PC-9 (cell line): ENCODE results near the gene RHBDD1. TPM values are rescaled to one million over a fixed set of nuclear protein-coding genes. Genes with fewer than 3 reads are reported as not detected.

Experiments
- BruUV-seq: library from RNA; stranded (reverse); fragments of 400-500 nt; replicated peaks from 2 replicates; lab custom pipeline; 2021; lab: Mats Ljungman, UMichigan
- CTCF ChIA-PET: fragments of 300-600 bp; sonication (Branson Sonifier 250); formaldehyde crosslinking; loops from one replicate; lab custom pipeline; 2022; ENCODE audit warnings: antibody characterized with exemption; lab: Charles Lee
- POLR2A ChIA-PET: fragments of 300-600 bp; sonication (Branson Sonifier 250); formaldehyde crosslinking; loops from one replicate; lab custom pipeline; 2022; ENCODE audit warnings: antibody characterized with exemption; ENCODE audit not compliant: unreplicated experiment; lab: Charles Lee
- DNase-seq, 2 experiments: peaks; one replicate each; pipeline versions ENCODE4 v3.0.0 to v3.0.0-alpha.2; 2015 to 2022; ENCODE audit warnings: mixed read lengths in 1 of 2
- H2AFZ ChIP-seq: fragments of 200-600 bp; sonication (generic); 2 replicates; pipeline ENCODE4 v1.8.1; 2017; ENCODE audit warnings: antibody characterized with exemption
- H3F3A ChIP-seq: fragments of 200-600 bp; sonication (generic); 2 replicates; pipeline ENCODE4 v1.8.1; 2017; ENCODE audit warnings: antibody characterized with exemption, mild to moderate bottlenecking, low read depth; ENCODE audit not compliant: insufficient read depth
- H3K27ac ChIP-seq: fragments of 200-600 bp; sonication (generic); 2 replicates; pipeline ENCODE4 v1.6.1; 2016; ENCODE audit warnings: mixed run types
- H3K27me3 ChIP-seq: fragments of 200-600 bp; sonication (generic); 2 replicates; pipeline ENCODE4 v1.6.1; 2016; ENCODE audit warnings: low read depth, mixed run types; ENCODE audit not compliant: insufficient read depth
- H3K36me3 ChIP-seq: fragments of 200-600 bp; sonication (generic); 2 replicates; pipeline ENCODE4 v1.6.1; 2016; ENCODE audit warnings: low read depth, mixed run types
- H3K4me1 ChIP-seq: fragments of 200-600 bp; sonication (generic); replicated peaks from 2 replicates; pipeline ENCODE4 v1.6.1; 2016; ENCODE audit warnings: mixed run types; ENCODE audit not compliant: insufficient read depth
- H3K4me2 ChIP-seq: fragments of 200-600 bp; sonication (generic); 2 replicates; pipeline ENCODE4 v1.6.1; 2017; ENCODE audit warnings: mixed run types
- H3K4me3 ChIP-seq: fragments of 200-600 bp; sonication (generic); 2 replicates; pipeline ENCODE4 v1.6.1; 2016; ENCODE audit warnings: mixed run types
- H3K79me2 ChIP-seq: fragments of 200-600 bp; sonication (generic); 2 replicates; pipeline ENCODE4 v1.6.1; 2017; ENCODE audit warnings: low read depth, mixed run types
- H3K9me2 ChIP-seq: fragments of 200-600 bp; sonication (generic); 2 replicates; pipeline ENCODE4 v1.8.1; 2017; ENCODE audit warnings: mild to moderate bottlenecking; ENCODE audit not compliant: insufficient read depth
- H3K9me3 ChIP-seq: fragments of 200-600 bp; sonication (generic); 2 replicates; pipeline ENCODE4 v1.8.1; 2016; ENCODE audit warnings: low read depth; ENCODE audit not compliant: insufficient read depth
- H4K20me1 ChIP-seq: fragments of 200-600 bp; sonication (generic); 2 replicates; pipeline ENCODE4 v1.8.1; 2017; ENCODE audit not compliant: insufficient read depth
- EZH2 ChIP-seq: fragments of 200-600 bp; sonication (generic); IDR thresholded peaks from 2 replicates; pipeline ENCODE4 v1.8.0; 2017; ENCODE audit warnings: antibody characterized with exemption, low read depth
- intact Hi-C: fragments of 100-400 bp; cut with micrococcal nuclease; formaldehyde crosslinking; loops from one replicate; pipeline ENCODE4 v1.10.0; 2022; ENCODE audit not compliant: unreplicated experiment
- total RNA-seq: library from RNA; stranded (reverse); gene quantifications from 2 replicates; pipeline ENCODE4 v1.2.3, GENCODE V29; 2021
- TF ChIP-seq, protein P1 (sequence below): fragments of 200-600 bp; sonication (generic); conservative IDR thresholded peaks from 2 replicates; pipeline ENCODE4 v1.6.1; 2017; ENCODE audit warnings: mixed run types, antibody characterized with exemption, mild to moderate bottlenecking, moderate library complexity

Gene RHBDD1
- total RNA-seq, 1 experiment from 2014 or later = 22.3 TPM

DNA sequence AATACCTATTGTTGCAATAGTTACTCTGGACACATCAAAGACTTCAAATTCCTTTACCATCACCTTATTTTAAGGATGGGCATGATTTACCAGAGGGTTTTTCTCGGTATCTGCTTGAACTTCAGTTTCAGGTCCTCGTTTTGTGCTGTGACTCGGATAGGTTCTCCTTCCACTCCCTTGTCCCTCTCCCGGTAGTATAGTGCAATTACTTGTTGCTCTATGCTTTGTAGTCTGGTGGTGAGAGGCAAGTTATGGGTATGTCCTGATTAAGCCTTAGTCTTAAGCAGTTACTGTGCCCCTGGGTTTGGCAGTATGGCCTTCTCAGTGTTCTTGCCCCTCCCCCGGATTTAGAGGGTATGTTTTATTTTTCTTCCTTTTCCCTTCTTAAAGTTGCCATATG is 96.6 kb downstream of the RHBDD1 start:
- CTCF ChIA-PET = no interaction called here
- no TSS peak for BruUV-seq

DNA sequence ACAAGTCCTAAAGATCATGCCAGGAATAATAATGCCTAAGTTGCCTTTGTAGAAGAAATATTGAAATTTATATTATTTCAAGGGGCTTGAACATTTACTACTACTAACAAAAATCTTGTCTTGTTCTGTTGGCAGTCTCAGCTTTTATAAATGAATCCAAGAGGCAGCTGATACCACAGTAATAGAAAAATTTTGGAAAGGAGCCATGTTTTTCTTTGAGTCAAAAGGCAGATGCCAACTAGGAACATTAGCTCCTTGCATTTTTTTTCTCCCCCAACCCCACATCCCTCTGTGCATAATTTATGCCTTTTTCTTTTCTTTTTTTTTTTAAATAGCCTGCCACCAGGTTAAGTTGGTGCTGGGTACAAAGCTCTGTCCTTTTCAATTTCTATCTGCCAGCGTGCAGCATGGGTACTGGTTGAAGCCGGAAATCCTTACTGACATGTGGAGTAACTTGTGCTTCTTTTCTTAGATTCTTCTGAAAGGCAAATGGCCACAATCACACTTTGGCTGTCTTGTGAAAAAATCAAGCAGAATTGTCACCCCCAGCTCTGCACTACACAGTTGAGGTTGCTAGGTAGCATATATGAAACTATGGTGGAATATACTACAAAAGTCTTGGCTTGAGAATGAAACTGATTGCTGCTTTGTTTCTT is 98.8 kb downstream of the RHBDD1 start:
- CTCF ChIA-PET = no interaction called here

More for the DNA sequence above, 96.6 kb downstream of the RHBDD1 start:
- Histone ChIP-seq H3K27ac (no peak overlapping the region), H3K4me2 (no peak overlapping the region), H3K9me3 (no peaks in the 10 kb centered on the region), H3K27me3 (no peaks in the 10 kb centered on the region), H3K4me1 (no peaks in the 10 kb centered on the region), H3K4me3 (no peak overlapping the region), H3F3A (no peaks in the 10 kb centered on the region), H2AFZ (no peak overlapping the region), H3K79me2 (no peaks in the 10 kb centered on the region), H3K9me2 (no peaks in the 10 kb centered on the region), H4K20me1 (no peaks in the 10 kb centered on the region), H3K36me3 (no peaks in the 10 kb centered on the region)
- POLR2A ChIA-PET = no interaction called here
- no peak for DNase-seq
- intact Hi-C loops = no loop called here
- TF ChIP-seq, protein P1, sequence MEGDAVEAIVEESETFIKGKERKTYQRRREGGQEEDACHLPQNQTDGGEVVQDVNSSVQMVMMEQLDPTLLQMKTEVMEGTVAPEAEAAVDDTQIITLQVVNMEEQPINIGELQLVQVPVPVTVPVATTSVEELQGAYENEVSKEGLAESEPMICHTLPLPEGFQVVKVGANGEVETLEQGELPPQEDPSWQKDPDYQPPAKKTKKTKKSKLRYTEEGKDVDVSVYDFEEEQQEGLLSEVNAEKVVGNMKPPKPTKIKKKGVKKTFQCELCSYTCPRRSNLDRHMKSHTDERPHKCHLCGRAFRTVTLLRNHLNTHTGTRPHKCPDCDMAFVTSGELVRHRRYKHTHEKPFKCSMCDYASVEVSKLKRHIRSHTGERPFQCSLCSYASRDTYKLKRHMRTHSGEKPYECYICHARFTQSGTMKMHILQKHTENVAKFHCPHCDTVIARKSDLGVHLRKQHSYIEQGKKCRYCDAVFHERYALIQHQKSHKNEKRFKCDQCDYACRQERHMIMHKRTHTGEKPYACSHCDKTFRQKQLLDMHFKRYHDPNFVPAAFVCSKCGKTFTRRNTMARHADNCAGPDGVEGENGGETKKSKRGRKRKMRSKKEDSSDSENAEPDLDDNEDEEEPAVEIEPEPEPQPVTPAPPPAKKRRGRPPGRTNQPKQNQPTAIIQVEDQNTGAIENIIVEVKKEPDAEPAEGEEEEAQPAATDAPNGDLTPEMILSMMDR = no peak
- TF ChIP-seq EZH2 = no peak

DNA sequence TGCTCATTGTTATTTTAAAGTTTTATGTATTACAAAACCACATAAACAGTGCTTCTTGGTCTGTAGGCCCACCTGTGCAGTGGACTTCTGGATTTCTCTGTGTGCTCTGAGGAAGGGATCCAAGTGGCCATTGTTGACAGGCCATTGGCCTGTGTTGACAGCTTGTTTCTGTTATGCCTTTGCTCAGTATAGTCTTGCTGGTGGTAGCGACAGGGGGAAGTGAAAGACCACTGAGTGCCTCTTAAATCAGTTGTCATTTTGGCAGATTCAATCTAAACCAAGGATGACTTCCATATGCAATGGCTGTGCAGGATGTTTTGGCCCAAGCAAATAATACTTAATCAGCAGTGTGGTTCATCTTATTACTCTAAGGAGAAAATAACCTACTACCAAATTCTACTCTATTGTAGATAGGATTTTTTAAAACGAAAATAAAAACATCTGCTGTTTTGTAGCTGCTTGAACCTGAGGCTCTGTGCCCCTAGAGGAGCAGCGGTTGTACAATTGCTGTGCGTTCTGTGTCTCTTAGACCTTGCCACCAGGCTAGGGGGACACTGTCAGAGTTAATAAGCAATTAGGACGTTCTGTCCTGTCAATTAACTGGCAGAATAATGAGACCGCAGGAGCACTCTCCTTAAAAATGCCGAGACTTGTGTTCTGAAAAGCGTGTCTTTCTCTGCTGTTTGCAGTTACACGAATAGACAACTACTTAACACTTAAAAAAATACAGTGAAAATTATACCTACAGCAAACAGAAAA is 108.2 kb downstream of the RHBDD1 start:
- intact Hi-C loops = no loop called here
- no peak for TF ChIP-seq EZH2
- TF ChIP-seq, protein P1 = no peak
- H3K27ac ChIP-seq = no peak overlapping the region
- CTCF ChIA-PET = no interaction called here
- no peak overlapping the region for H3K4me2 ChIP-seq
- DNase-seq = no peak
- no peaks in the 10 kb centered on the region for H4K20me1 ChIP-seq
- H2AFZ ChIP-seq = no peak overlapping the region
- H3K9me2 ChIP-seq = no peaks in the 10 kb centered on the region
- POLR2A ChIA-PET = no interaction called here
- BruUV-seq = no TSS peak
- no peaks in the 10 kb centered on the region for H3K9me3 ChIP-seq
- no peaks in the 10 kb centered on the region for H3K4me1 ChIP-seq
- no peaks in the 10 kb centered on the region for H3K36me3 ChIP-seq
- H3K27me3 ChIP-seq = no peaks in the 10 kb centered on the region
- no peaks in the 10 kb centered on the region for H3K79me2 ChIP-seq
- no peak overlapping the region for H3K4me3 ChIP-seq
- H3F3A ChIP-seq = no peaks in the 10 kb centered on the region

More for the DNA sequence above, 98.8 kb downstream of the RHBDD1 start:
- Histone ChIP-seq H2AFZ (no peak overlapping the region), H3K4me1 (no peaks in the 10 kb centered on the region), H4K20me1 (no peaks in the 10 kb centered on the region), H3K9me3 (no peaks in the 10 kb centered on the region), H3K9me2 (no peaks in the 10 kb centered on the region), H3K4me3 (no peak overlapping the region), H3K27me3 (no peaks in the 10 kb centered on the region), H3K79me2 (no peaks in the 10 kb centered on the region), H3K36me3 (no peaks in the 10 kb centered on the region), H3F3A (no peaks in the 10 kb centered on the region), H3K4me2 (no peak overlapping the region), H3K27ac (no peak overlapping the region)
- TF ChIP-seq, protein P1 = no peak
- TF ChIP-seq EZH2 = no peak
- POLR2A ChIA-PET = no interaction called here
- intact Hi-C loops = no loop called here
- BruUV-seq = no TSS peak
- DNase-seq = no peak
